Posterior cingulate gyrus (tissue), 11 donors: ENCODE measurements around the gene GBE1.
"Not testable (repeated sequence)": the region's sequence is repeated elsewhere in the genome, so short reads cannot be mapped to it uniquely, and the experiment has no call there.

Experiments
- DNase-seq, 10 donors: peaks; one replicate each; pipeline versions ENCODE4 v3.0.0 to v3.0.0-alpha.2; 2020 to 2021; ENCODE audit warnings: mixed read lengths in 3 of 10
- intact Hi-C: fragments of 100-400 bp; cut with DNase I; formaldehyde crosslinking; loops from one replicate; pipeline ENCODE4 v1.15.1; 2023

The GBE1 gene

GRCh38 chr3:81758275-81758674 lies 3.2 kb downstream of the GBE1 start:
- intact Hi-C loops = no loop called here
- no peak for DNase-seq

GRCh38 chr3:81753416-81754027 lies 7.9 kb downstream of the GBE1 start:
- no peak for DNase-seq
- intact Hi-C loops = no loop called here

GRCh38 chr3:81752604-81753003 lies 8.8 kb downstream of the GBE1 start:
- no peak for DNase-seq
- intact Hi-C loops = no loop called here

- intact Hi-C loops = no loop called here
- no peak for DNase-seq
Measured at GRCh38 chr3:81749265-81749664, 12.2 kb downstream of the GBE1 start.

DNA sequence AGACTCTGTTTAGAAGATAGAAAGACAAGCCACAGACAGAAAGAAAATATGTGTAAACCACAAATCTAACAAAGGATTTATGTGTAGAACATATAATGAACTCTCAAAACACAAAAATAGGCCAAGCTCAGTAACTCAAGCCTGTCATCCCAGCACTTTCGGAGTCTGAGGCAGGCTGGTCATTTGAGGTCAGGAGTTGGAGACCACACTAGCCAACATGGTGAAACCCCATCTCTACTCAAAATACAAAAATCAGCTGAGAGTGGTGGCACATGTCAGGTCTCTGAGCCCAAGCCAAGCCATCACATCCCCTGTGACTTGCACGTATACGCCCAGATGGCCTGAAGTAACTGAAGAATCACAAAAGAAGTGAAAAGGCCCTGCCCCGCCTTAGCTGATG lies 14.2 kb downstream of the GBE1 start:
- DNase-seq, intact Hi-C loops: not testable (repeated sequence)

DNA sequence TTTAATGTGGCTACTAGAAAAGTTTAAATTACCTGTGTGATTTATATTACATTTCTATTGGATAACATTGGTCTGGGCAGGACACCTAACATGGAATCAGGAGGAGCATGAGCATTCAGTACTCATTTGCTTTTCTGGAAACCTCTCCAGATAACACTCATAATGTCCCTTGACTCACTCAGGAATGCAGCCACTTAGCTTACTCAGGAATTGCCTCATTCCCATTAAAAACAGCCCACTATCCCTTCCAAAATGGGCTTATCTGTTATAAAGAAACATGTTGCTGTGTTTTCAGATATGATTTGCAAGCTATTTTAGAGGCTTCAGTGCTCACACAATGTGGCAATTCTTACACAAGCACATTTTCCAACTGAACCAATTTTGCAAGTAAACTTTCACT lies 17.1 kb downstream of the GBE1 start:
- intact Hi-C loops = no loop called here
- DNase-seq = no peak

GRCh38 chr3:81743096-81744025 lies 18.1 kb downstream of the GBE1 start:
- intact Hi-C loops = no loop called here
- DNase-seq = no peak

DNA sequence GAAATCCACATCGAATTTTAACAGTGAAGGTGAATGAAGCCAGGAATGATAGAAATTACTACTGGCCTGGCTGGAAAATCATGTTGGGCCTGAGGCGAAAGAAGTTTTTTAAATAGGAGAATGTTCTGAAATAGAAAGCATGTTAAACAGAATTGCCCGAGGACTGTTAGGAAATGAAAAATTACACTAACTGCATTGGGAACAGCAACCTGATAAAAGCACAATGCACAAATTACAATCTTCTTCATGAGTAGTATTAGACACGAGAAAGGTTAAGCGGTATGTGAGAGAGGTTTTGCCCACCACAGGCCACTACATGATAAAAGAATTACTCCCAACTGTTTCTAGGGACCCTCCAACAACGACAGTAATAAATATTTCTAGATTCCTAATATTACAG lies 18.9 kb downstream of the GBE1 start:
- DNase-seq = no peak
- intact Hi-C loops = no loop called here

DNA sequence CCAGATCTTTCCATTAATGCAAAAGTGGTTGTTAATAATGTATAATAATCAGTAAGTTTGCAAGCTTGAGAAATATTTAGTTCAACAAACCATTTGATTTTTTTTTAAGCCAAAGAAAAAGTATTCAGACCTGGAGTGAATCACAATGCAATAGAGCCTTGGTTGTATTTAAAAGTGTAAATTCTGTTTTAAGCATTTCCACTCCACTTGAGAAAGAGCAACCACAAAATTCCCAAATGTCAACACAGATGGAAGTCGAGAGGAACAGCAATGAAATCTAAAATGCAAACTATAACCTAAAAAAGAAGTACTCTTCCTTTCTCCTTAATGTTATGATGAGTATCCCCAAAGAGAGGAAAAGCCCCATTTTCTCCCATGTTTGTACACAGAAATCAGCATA lies 20.2 kb downstream of the GBE1 start:
- DNase-seq = no peak
- intact Hi-C loops = no loop called here

GRCh38 chr3:81740731-81741130 lies 20.7 kb downstream of the GBE1 start:
- intact Hi-C loops = no loop called here
- no peak for DNase-seq

GRCh38 chr3:81735334-81735733 lies 26.1 kb downstream of the GBE1 start:
- DNase-seq = peak in 1 of 10 donors; percentile 55
- intact Hi-C loops = no loop called here

DNA sequence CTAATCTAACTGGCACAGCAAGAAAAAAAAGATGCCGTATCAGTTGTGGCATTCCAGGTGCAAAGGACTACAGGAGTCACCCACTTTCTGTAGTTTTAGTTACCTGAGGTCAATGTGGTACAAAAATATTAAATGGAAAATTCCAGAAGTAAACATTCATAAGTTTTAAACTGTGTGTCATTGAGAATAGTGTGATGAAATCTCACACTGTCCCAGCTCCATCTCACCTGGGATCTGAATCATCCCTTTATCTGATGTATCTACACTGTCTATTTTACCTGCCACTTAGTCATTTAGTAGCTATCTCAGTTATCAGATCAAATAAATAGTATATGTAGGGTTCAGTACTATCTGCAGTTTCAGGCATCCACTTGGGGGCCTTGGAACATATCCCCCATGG lies 26.7 kb downstream of the GBE1 start:
- no peak for DNase-seq
- intact Hi-C loops = no loop called here

DNA sequence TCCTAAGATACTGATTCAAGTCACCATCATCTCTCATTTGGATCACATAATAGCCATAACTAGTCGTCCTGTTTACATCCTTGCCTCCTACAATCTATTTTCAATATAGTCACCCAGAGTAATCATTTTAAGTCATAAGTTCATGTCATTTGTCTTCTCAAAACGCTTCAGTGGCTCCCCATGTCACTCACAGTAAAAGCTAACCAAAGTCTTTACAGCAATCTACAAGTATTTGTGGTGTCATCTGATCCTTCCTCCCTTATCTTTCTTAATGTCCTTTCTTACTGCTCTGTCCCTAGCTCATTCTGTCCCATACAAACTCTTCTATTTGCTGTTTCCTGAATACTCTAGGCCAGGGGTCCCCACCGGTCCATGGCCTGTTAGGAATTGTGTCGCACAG lies 28.8 kb downstream of the GBE1 start:
- intact Hi-C loops = no loop called here
- DNase-seq = no peak

DNA sequence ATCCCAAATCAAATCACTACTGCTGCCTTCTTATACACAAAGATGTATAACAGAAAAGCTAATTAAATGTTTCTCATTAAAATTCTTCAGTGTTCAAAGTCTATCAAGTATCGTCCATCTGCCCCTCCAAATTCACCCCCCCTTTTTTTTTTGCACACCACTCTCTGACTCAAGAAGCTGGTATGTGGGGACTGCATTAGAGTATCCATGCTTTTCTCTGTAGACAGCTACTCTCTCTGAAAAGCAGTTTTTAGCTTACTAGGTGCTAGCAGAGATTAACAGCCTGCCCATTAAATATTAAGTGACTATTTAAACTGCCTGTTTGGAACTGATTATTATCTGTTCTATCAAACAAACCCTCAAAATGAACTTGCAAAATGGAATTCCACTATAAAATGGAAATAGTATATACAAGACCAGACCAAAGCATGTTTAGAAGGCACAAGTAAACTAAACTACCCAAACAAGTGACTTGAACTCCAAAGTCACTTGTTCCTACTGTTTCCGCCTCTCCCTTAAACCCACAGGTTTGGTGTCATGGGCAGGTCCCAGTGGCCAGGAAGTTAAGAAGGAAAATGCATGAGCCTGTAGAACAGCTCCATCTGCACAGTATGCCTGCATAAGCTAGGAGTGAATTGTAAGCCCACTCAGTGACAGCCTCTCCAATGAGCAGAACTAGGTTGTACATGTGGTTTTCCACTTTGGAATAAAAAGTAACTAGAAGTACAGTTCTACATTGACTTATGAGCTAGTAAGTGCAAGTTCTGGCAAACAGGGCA lies 32.5 kb downstream of the GBE1 start:
- no peak for DNase-seq
- intact Hi-C loops = no loop called here

GRCh38 chr3:81726735-81727134 lies 34.7 kb downstream of the GBE1 start:
- DNase-seq = no peak
- intact Hi-C loops = no loop called here

DNA sequence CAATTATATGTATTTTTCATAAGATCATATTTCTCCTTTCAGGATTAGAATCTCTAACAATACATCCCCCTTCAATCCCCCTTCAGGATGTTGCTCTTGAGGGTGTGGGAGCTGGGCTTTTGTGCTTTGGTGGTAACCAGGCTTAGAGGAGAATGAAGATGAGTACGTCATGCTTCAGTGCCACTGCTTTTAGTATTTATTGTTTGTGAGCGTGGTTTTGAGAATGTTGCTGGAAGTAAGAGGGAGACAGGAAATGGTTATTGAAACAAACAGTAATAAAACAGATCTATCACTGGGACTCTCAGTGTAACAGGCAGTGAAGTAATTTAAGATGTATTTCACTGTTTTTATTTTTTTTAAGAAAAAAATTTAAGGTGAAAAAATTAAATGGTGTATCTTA lies 35.3 kb downstream of the GBE1 start:
- DNase-seq = no peak
- intact Hi-C loops = no loop called here

GRCh38 chr3:81723732-81724313 lies 37.6 kb downstream of the GBE1 start:
- DNase-seq = no peak

DNA sequence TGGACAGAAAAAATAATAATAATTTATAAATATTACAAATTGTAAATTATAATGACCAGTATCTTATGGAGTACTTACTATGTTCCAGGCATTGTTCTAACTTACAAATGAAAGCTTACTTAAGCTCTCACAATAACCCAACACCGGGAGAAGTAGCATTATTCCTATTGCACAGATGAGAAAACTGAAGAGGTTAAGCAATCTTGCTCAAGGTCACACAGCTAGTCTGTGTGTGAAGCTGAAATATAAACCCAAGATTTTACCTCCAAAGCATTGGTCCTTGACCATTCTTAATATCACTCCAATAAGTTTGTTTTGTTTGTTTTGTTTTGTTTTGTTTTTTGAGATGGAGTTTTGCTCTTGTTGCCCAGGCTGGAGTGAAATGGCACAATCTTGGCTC lies 43.1 kb downstream of the GBE1 start:
- DNase-seq = no peak
- intact Hi-C loops = no loop called here

More at GRCh38 chr3:81723732-81724313, 37.6 kb downstream of the GBE1 start:
- intact Hi-C loops = no loop called here

- intact Hi-C loops = no loop called here
- no peak for DNase-seq
Measured at GRCh38 chr3:81716870-81717509, 44.5 kb downstream of the GBE1 start.

GRCh38 chr3:81713031-81713430 lies 48.4 kb downstream of the GBE1 start:
- intact Hi-C loops = no loop called here

More at GRCh38 chr3:81713031-81713430, 48.4 kb downstream of the GBE1 start:
- no peak for DNase-seq
